Transverse colon (tissue), 3 donors: ENCODE measurements around the gene HDAC7.

ENCODE experiments used
- POLR2A ChIP-seq: fragments of 450-650 bp; IDR thresholded peaks from one replicate; pipeline ENCODE4 v1.6.1; 2016; ENCODE audit warnings: antibody characterized with exemption, mild to moderate bottlenecking, moderate library complexity
- TF ChIP-seq, protein P1 (sequence below), 5 experiments: fragments of 200-600 bp in 3 of 5; fragments of 450-650 bp in 2 of 5; sonication (generic) in 3 of 5; IDR thresholded peaks; 1 replicate in 2 of 5; 2 replicates in 3 of 5; pipeline ENCODE4 v1.5.1; 2016 to 2017; ENCODE audit warnings: antibody characterized with exemption in 5 of 5, inconsistent platforms in 3 of 5, mild to moderate bottlenecking in 2 of 5, moderate library complexity in 1 of 5

GRCh38 chr12:47819896-47820630 is at the start of gene HDAC7:
- TF ChIP-seq, protein P1, sequence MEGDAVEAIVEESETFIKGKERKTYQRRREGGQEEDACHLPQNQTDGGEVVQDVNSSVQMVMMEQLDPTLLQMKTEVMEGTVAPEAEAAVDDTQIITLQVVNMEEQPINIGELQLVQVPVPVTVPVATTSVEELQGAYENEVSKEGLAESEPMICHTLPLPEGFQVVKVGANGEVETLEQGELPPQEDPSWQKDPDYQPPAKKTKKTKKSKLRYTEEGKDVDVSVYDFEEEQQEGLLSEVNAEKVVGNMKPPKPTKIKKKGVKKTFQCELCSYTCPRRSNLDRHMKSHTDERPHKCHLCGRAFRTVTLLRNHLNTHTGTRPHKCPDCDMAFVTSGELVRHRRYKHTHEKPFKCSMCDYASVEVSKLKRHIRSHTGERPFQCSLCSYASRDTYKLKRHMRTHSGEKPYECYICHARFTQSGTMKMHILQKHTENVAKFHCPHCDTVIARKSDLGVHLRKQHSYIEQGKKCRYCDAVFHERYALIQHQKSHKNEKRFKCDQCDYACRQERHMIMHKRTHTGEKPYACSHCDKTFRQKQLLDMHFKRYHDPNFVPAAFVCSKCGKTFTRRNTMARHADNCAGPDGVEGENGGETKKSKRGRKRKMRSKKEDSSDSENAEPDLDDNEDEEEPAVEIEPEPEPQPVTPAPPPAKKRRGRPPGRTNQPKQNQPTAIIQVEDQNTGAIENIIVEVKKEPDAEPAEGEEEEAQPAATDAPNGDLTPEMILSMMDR (IDR thresholded peaks at IDR 0.05): no peak
- TF ChIP-seq POLR2A: no peak
